ENCODE data around the gene TBCD.

- TF ChIP-seq CTCF (conservative IDR thresholded peaks at IDR 0.05 in 1 of 2, IDR thresholded peaks at IDR 0.05 in 1 of 2; ENCODE audit: low read depth in 1 of 2, low read length in 2 of 2) (no peak), EZH2 (IDR thresholded peaks at IDR 0.05; ENCODE audit: low read length, missing control alignments) (no peak)
Measured at GRCh38 chr17:82892899-82893565, 141.2 kb downstream of the TBCD start.

Data from fibroblast of lung (primary cell).